BLaER1 treated with 17β-estradiol and CSF1 and Interleukin-3, amounts not matched to agents 10 nM and 100 nM (cell line): Measurements from ENCODE around the gene SUSD2.
"Not testable (repeated sequence)": the region's sequence is repeated elsewhere in the genome, so short reads cannot be mapped to it uniquely, and the experiment has no call there.

Experiments used
- H3K27ac ChIP-seq, 11 experiments: shearing (Covaris generic); formaldehyde crosslinking; 2 replicates each; pipeline ENCODE4 v1.8.1; 2022
- H3K27me3 ChIP-seq, 11 experiments: shearing (Covaris generic); formaldehyde crosslinking; 2 replicates each; pipeline ENCODE4 v1.8.1; 2022
- H3K36me3 ChIP-seq, 11 experiments: shearing (Covaris generic); formaldehyde crosslinking; 2 replicates each; pipeline ENCODE4 v1.8.1; 2022
- H3K4me1 ChIP-seq, 10 experiments: shearing (Covaris generic); formaldehyde crosslinking; 2 replicates each; pipeline ENCODE4 v1.8.1; 2022
- H3K4me2 ChIP-seq, 11 experiments: shearing (Covaris generic); formaldehyde crosslinking; 2 replicates each; pipeline ENCODE4 v1.8.1; 2022
- H3K4me3 ChIP-seq, 10 experiments: shearing (Covaris generic); formaldehyde crosslinking; 2 replicates each; pipeline ENCODE4 v1.8.1; 2022
- H3K9ac ChIP-seq, 11 experiments: shearing (Covaris generic); formaldehyde crosslinking; 2 replicates each; pipeline ENCODE4 v1.8.1; 2022
- H3K9me3 ChIP-seq, 11 experiments: shearing (Covaris generic); formaldehyde crosslinking; replicated peaks in 1 of 11; 2 replicates each; pipeline ENCODE4 v1.8.1; 2022
- H4K20me1 ChIP-seq, 11 experiments: shearing (Covaris generic); formaldehyde crosslinking; 2 replicates each; pipeline ENCODE4 v1.8.1; 2022
- Cebpa-rat ChIP-seq, 11 experiments: shearing (Covaris generic); IDR thresholded peaks; 2 replicates each; pipeline ENCODE4 v1.8.1; 2022

The SUSD2 gene

DNA sequence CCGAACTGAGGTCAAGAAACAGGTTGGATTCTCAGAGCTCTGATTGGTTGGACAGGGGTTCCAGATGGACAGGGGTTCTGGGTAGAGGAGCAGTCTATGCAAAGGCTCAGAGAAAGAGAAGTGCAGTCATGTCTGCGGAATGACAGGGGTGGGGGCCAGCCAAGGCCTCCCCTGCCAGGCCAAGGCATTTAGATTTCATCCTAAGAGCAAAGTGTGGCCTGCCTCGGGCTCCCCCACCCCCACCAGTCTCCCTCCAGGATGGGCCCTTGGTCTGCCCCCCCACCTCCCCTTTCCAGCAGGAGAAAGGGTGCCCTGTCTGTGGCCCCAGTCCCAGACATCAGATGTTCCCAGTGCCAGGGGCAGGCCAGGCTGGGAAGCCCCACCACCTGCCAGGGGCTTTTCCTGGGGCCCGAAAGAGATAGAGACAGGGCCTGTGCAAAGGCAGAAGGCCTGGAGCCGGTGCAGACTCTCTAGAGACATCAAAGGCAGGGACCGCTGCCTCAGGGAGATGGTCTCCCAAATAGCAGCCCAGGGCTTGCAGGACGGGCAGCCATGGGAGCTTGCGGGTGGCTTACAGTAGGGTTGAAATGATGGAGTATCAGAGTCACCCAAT, 9.4 kb downstream of the SUSD2 start:
- peaks cover 0 to 6% (median 0%) of the 10 kb centered on the region in 11 experiments; a peak in 1 of 22 replicates for H3K9me3 ChIP-seq
- H3K27me3 ChIP-seq = no peaks in the 10 kb centered on the region
- H3K9ac ChIP-seq = peak overlapping the region in 4 of 11 experiments; percentile 6 to 37 (median 20); a peak in 2 of 22 replicates
- no peak for TF ChIP-seq Cebpa-rat (IDR thresholded peaks at IDR 0.05)
- no peak overlapping the region for H3K4me3 ChIP-seq
- H4K20me1 ChIP-seq = no peaks in the 10 kb centered on the region
- peak overlapping the region; percentile 20 to 79 (median 68); a peak in 20 of 22 replicates for H3K4me2 ChIP-seq
- no peaks in the 10 kb centered on the region for H3K36me3 ChIP-seq
- peaks cover 13 to 42% (median 33%) of the 10 kb centered on the region in 10 experiments; a peak in 19 of 20 replicates for H3K4me1 ChIP-seq
- H3K27ac ChIP-seq = peak overlapping the region in 7 of 11 experiments; percentile 31 to 67 (median 53); a peak in 10 of 22 replicates

DNA sequence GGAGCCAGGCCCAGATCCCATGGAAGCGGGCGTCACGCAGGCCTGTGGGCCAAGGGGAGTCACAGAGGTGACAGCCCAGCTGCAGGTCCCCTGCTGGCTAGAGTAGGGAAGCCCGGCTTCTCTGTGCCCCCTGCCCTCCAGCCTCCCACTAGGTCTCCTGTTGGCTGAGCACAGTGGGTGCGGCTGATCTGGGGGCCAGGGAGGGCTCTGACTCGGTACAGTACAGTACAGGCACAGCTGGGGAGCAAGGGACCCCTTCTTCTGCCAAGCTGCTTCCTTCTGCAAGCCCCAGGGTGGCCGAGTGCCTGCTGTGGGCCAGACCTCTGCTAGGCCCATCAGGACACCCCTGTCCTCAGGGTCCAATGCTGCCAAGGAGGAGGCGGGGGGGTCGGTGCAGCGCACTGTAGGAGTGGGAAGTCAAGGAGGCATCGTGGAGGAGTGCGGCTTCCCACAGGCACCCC, 10.1 kb downstream of the SUSD2 start:
- no peaks in the 10 kb centered on the region for H4K20me1 ChIP-seq
- no peak for TF ChIP-seq Cebpa-rat (IDR thresholded peaks at IDR 0.05)

DNA sequence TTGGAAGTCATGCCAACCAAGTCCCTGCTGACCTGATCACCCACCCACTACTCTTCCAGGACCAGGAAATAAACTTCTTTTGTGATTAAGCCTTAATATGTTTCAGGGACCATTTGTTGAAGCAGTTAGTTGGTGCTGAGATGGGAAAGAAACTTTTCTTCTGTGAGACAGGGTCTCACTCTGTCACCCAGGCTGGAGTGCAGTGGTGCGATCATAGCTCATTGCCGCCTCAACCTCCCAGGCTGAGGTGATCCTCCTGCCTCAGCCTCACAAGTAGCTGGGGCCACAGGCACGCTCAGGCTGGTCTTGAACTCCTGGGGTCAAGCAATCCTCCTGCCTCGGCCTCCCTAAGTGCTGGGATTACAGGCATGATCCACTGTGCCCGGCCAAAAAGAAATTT, 10.6 kb downstream of the SUSD2 start:
- H3K36me3 ChIP-seq = no peaks in the 10 kb centered on the region
- no peaks in the 10 kb centered on the region for H4K20me1 ChIP-seq
- H3K4me3 ChIP-seq = no peak overlapping the region
- peak overlapping the region; percentile 20 to 79 (median 68); a peak in 20 of 22 replicates for H3K4me2 ChIP-seq
- H3K9me3 ChIP-seq = peaks cover 0 to 6% (median 0%) of the 10 kb centered on the region in 11 experiments; a peak in 1 of 22 replicates
- H3K27ac ChIP-seq = peak overlapping the region in 8 of 11 experiments; percentile 31 to 67 (median 52); a peak in 16 of 22 replicates
- no peak for TF ChIP-seq Cebpa-rat (IDR thresholded peaks at IDR 0.05)
- no peaks in the 10 kb centered on the region for H3K27me3 ChIP-seq
- peak overlapping the region in 6 of 11 experiments; percentile 6 to 47 (median 28); a peak in 8 of 22 replicates for H3K9ac ChIP-seq
- H3K4me1 ChIP-seq = peaks cover 13 to 54% (median 41%) of the 10 kb centered on the region in 10 experiments; a peak in 19 of 20 replicates

More for the DNA sequence above, 10.1 kb downstream of the SUSD2 start:
- H3K27me3 ChIP-seq = no peaks in the 10 kb centered on the region
- peak overlapping the region; percentile 20 to 79 (median 68); a peak in 21 of 22 replicates for H3K4me2 ChIP-seq
- H3K9ac ChIP-seq = peak overlapping the region in 6 of 11 experiments; percentile 6 to 47 (median 28); a peak in 10 of 22 replicates
- peaks cover 13 to 49% (median 38%) of the 10 kb centered on the region in 10 experiments; a peak in 19 of 20 replicates for H3K4me1 ChIP-seq
- peak overlapping the region in 9 of 11 experiments; percentile 9 to 67 (median 50); a peak in 16 of 22 replicates for H3K27ac ChIP-seq
- H3K36me3 ChIP-seq = no peaks in the 10 kb centered on the region
- peaks cover 0 to 6% (median 0%) of the 10 kb centered on the region in 11 experiments; a peak in 1 of 22 replicates for H3K9me3 ChIP-seq
- no peak overlapping the region for H3K4me3 ChIP-seq

DNA sequence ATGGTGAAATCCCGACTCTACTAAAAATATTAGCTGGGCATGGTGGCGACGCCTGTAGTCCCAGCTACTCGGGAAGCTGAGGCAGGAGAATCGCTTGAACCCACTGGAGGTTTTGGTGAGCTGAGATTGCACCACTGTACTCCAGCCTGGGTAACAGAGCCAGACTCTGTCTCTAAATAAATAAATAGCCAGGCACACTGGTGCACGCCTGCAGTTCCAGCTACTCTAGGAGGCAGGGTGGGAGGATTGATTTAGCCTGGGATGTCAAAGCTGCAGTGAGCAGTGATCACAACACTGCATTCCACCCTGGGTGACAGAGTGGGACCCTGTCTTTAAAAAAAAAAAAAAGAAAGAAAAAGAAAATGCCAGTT, 17.4 kb downstream of the SUSD2 start:
- H3K9me3 ChIP-seq = peaks cover 0 to 7% (median 2%) of the 10 kb centered on the region in 11 experiments; a peak in 8 of 22 replicates
- peaks cover 12 to 81% (median 52%) of the 10 kb centered on the region in 10 experiments; a peak in 19 of 20 replicates for H3K4me1 ChIP-seq
- no peaks in the 10 kb centered on the region for H3K36me3 ChIP-seq
- H3K27ac ChIP-seq = peak overlapping the region in 10 of 11 experiments; percentile 48 to 80 (median 69); a peak in 19 of 22 replicates
- peak overlapping the region in 8 of 11 experiments; percentile 28 to 64 (median 45); a peak in 11 of 22 replicates for H3K9ac ChIP-seq
- H4K20me1 ChIP-seq = no peaks in the 10 kb centered on the region
- TF ChIP-seq Cebpa-rat (IDR thresholded peaks at IDR 0.05) = no peak
- H3K27me3 ChIP-seq = no peaks in the 10 kb centered on the region
- peak overlapping the region; percentile 30 to 79 (median 61); a peak in 20 of 22 replicates for H3K4me2 ChIP-seq
- no peak overlapping the region for H3K4me3 ChIP-seq

DNA sequence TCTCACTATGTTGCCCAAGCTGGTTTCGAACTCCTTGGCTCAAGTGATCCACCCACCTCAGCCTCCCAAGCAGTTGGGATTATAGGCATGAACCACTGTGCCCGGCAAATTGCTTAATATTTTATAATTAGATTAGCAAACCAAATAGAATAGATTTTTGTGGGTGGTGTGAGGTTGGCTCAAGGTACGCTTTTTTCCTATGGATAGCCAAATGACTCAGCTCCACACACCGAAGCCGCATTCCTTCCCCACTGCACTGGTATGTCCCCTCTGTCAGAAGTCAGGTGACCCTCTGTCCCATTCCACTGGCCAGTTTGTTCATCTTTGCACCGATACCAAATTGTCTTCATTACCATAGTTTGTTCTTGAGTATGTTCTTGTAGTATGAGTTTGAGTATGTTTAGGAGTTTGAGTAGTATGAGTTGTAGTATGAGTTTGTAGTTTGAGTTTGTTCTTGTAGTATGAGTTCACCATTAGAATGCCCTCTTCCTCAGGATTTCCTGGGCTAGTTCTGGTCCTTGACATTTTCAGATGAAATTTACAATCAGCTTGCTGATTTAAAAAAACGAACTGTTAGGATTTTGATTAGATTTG, 19.4 kb downstream of the SUSD2 start:
- H3K4me2 ChIP-seq = peak overlapping the region in 7 of 11 experiments; percentile 2 to 51 (median 16); a peak in 9 of 22 replicates
- H3K27me3 ChIP-seq = no peaks in the 10 kb centered on the region
- peaks cover 0 to 20% (median 16%) of the 10 kb centered on the region in 11 experiments; a peak in 17 of 22 replicates for H3K9me3 ChIP-seq
- H3K4me1 ChIP-seq = peaks cover 25 to 95% (median 67%) of the 10 kb centered on the region in 10 experiments
- H3K27ac ChIP-seq = peak overlapping the region in 4 of 11 experiments; percentile 0 to 19 (median 9); a peak in 1 of 22 replicates
- no peak overlapping the region for H3K9ac ChIP-seq
- H3K36me3 ChIP-seq = peaks cover 0 to 6% (median 0%) of the 10 kb centered on the region in 11 experiments; a peak in 1 of 22 replicates
- TF ChIP-seq Cebpa-rat (IDR thresholded peaks at IDR 0.05) = no peak
- no peaks in the 10 kb centered on the region for H4K20me1 ChIP-seq
- no peak overlapping the region for H3K4me3 ChIP-seq

DNA sequence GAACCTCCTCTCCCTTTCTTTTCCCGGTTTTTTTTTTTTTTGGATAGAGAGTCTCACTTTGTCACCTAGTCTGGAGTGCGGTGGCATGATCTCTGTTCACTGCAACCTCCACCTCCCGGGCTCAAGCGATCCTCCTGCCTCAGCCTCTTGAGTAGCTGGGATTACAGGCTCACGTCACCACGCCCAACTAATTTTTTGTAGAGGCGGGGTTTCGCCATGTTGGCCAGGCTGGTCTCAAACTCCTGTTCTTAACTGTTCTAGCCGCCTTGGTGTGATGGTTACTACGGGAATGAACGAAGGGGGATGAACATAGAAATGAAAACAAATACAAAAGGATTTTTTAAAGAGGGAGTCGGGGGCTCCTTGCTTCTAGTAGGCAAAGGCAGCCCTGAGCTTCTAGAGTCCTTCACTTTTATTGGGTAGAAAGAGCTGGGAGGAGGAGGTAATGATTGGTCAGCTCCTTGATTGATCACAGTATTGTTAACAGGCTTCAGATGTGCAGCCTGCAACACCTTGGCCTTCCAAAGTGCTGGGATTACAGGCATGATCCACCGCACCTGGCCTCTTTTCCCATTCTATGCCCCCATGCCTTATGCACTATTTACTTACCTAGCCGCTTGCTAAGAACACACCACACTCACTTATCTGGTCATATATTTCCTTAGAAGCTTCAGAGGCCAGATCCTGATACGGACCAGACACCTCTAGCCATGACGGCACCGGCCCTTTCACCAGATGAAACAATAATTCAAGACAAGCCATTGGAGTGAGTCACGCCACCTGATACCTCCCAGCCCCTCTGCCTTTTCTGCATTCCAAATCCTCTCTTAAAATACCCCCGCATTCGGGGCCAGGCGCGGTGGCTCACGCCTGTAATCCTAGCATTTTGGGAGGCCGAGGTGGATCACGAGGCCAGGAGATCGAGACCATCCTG, 20.7 kb downstream of the SUSD2 start:
- Histone ChIP-seq H4K20me1 (no peaks in the 10 kb centered on the region), H3K4me3 (no peak overlapping the region), H3K9me3 (peaks cover 0 to 20% (median 16%) of the 10 kb centered on the region in 11 experiments; a peak in 17 of 22 replicates), H3K36me3 (peaks cover 0 to 6% (median 0%) of the 10 kb centered on the region in 11 experiments; a peak in 1 of 22 replicates), H3K4me1 (peaks cover 37 to 95% (median 69%) of the 10 kb centered on the region in 10 experiments), H3K9ac (no peak overlapping the region), H3K27me3 (no peaks in the 10 kb centered on the region), H3K4me2 (peak overlapping the region in 3 of 11 experiments; percentile 13 to 51 (median 42); a peak in 4 of 22 replicates), H3K27ac (peak overlapping the region in 3 of 11 experiments; percentile 17 to 28 (median 19); a peak in 3 of 22 replicates)
- no peak for TF ChIP-seq Cebpa-rat (IDR thresholded peaks at IDR 0.05)

DNA sequence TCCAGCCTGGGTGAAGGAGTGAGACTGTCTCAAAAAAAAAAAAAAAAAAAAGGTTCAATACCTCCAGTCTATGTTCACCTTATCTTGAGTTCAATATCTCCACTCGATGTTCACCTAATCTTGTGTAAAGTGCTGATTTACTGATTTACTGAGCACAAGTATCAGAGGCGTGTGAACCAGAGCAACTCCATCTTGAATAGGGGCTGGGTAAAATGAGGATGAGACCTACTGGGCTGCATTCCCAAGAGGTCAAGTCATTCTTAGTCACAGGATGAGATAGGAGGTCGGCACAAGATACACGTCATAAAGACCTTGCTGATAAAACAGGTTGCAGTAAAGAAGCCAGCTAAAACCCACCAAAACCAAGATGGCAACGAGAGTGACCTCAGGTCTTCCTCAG, 22.6 kb downstream of the SUSD2 start:
- H4K20me1 ChIP-seq, H3K9ac ChIP-seq, H3K36me3 ChIP-seq, H3K4me3 ChIP-seq, H3K27me3 ChIP-seq: not testable (repeated sequence)
- Histone ChIP-seq H3K27ac (peak overlapping the region in 9 of 11 experiments; percentile 35 to 100 (median 96); a peak in 15 of 22 replicates), H3K4me2 (peak overlapping the region in 1 of 11 experiments; percentile 7; a peak in 1 of 22 replicates), H3K4me1 (peaks cover 44 to 95% (median 68%) of the 10 kb centered on the region in 10 experiments), H3K9me3 (peaks cover 0 to 20% (median 16%) of the 10 kb centered on the region in 11 experiments; a peak in 17 of 22 replicates)
